SK-N-MC (cell line): Measurements from ENCODE around the gene LAMC3.

Source experiments
- EZH2 ChIP-seq: fragments of 200-600 bp; sonication (generic); IDR thresholded peaks from one replicate; pipeline ENCODE4 v1.6.1; 2017; ENCODE audit warnings: antibody characterized with exemption
- POLR2AphosphoS5 ChIP-seq: IDR thresholded peaks from 2 replicates; pipeline ENCODE4 v1.6.1; 2012; ENCODE audit warnings: mild to moderate bottlenecking, low read depth, low read length, borderline replicate concordance

DNA sequence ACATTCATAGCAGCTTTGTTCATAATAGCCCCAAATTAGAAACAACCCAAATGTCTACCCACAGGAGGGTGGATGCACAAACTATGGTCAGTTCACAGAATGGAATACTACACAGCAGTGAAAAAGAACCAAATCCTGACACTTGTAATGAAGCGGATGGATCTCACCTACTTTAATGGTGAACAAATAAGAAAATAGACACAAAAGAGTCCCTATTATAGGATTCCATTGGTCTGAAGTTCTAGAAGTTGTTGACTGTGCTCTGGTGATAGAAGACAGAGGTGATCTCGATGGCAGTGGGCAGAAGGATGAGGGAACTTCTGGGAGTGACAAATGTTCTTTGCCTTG lies 20.6 kb upstream of the LAMC3 start:
- TF ChIP-seq POLR2AphosphoS5 (no peak), EZH2 (no peak)
